Endothelial cell of umbilical vein (primary cell): Measurements from ENCODE around the gene IQGAP3. TPM values are rescaled to one million over a fixed set of nuclear protein-coding genes. Genes with fewer than 3 reads are reported as not detected.
"Not testable (repeated sequence)": the region's sequence is repeated elsewhere in the genome, so short reads cannot be mapped to it uniquely, and the experiment has no call there.

ENCODE experiments used
- BruUV-seq: library from RNA; stranded (reverse); fragments of 400-500 nt; replicated peaks from 2 replicates; lab custom pipeline; 2021; lab: Mats Ljungman, UMichigan
- CTCF ChIA-PET: fragments of 300-600, 350-600 bp; sonication (Branson Sonifier 250); formaldehyde crosslinking; loops from one replicate; lab custom pipeline; 2021; ENCODE audit warnings: antibody characterized with exemption, inconsistent platforms; lab: Charles Lee
- POLR2A ChIA-PET: fragments of 300-600, 350-600 bp; sonication (Branson Sonifier 250); formaldehyde crosslinking; loops from one replicate; lab custom pipeline; 2021; ENCODE audit warnings: antibody characterized with exemption, inconsistent platforms; lab: Charles Lee
- DNase-seq: peaks from one replicate; pipeline ENCODE4 v3.0.0-alpha.2; 2011; ENCODE audit warnings: low read depth, low spot score
- FAIRE-seq: peaks from 2 replicates; lab custom pipeline; 2011; peaks lifted over from hg19 to GRCh38; lab: Jason Lieb, UNC
- H2AFZ ChIP-seq: 2 replicates; pipeline ENCODE4 v1.6.0; 2012; ENCODE audit warnings: low read depth, low read length, control low read depth, inconsistent platforms
- H3K27ac ChIP-seq: 2 replicates; pipeline ENCODE4 v1.5.1; 2011; ENCODE audit warnings: low read depth, mild to moderate bottlenecking, control low read depth, low read length, moderate library complexity; ENCODE audit not compliant: insufficient read depth
- H3K27me3 ChIP-seq, 2 experiments: 2 replicates each; pipeline versions ENCODE4 v1.6.0 to v1.6.1; 2011; ENCODE audit warnings: low read length in 2 of 2, mixed read lengths in 1 of 2; ENCODE audit not compliant: control insufficient read depth in 2 of 2, insufficient read depth in 2 of 2
- H3K36me3 ChIP-seq, 2 experiments: 2 replicates in 1 of 2; 3 replicates in 1 of 2; pipeline ENCODE4 v1.5.1; 2011; ENCODE audit warnings: low read length in 2 of 2, mild to moderate bottlenecking in 1 of 2, moderate library complexity in 1 of 2; ENCODE audit not compliant: control insufficient read depth in 2 of 2, insufficient read depth in 2 of 2; ENCODE audit errors: extremely low read depth in 1 of 2
- H3K4me1 ChIP-seq: 3 replicates; pipeline ENCODE4 v1.5.1; 2011; ENCODE audit warnings: mild to moderate bottlenecking, low read length; ENCODE audit not compliant: control insufficient read depth, insufficient read depth; ENCODE audit errors: extremely low read depth
- H3K4me2 ChIP-seq: 2 replicates; pipeline ENCODE4 v1.6.1; 2011; ENCODE audit warnings: low read length, control low read depth, mixed read lengths; ENCODE audit not compliant: insufficient read depth
- H3K4me3 ChIP-seq, 3 experiments: fragments of 200-600 bp in 1 of 3; sonication (generic), shearing (Covaris generic) in 1 of 3; replicated peaks in 1 of 3; 2 replicates each; pipeline ENCODE4 v1.5.1; 2011 to 2016; ENCODE audit warnings: control low read depth in 3 of 3, low read length in 3 of 3, mild to moderate bottlenecking in 2 of 3, inconsistent platforms in 1 of 3, low read depth in 1 of 3, moderate library complexity in 1 of 3; ENCODE audit not compliant: insufficient read depth in 1 of 3
- H3K79me2 ChIP-seq: 2 replicates; pipeline ENCODE4 v1.6.0; 2012; ENCODE audit warnings: low read length, inconsistent platforms; ENCODE audit not compliant: control insufficient read depth, insufficient read depth
- H3K9ac ChIP-seq: replicated peaks from 2 replicates; pipeline ENCODE3; 2011; ENCODE audit warnings: low read length, control low read depth; ENCODE audit not compliant: insufficient read depth; ENCODE audit errors: extremely low read depth
- H3K9me1 ChIP-seq: replicated peaks from 3 replicates; pipeline ENCODE4 v1.6.0; 2011; ENCODE audit warnings: mild to moderate bottlenecking, low read length; ENCODE audit not compliant: control insufficient read depth, insufficient read depth; ENCODE audit errors: extremely low read depth
- H3K9me3 ChIP-seq: replicated peaks from 2 replicates; pipeline ENCODE4 v1.5.1; 2012; ENCODE audit warnings: low read length, inconsistent platforms; ENCODE audit not compliant: control insufficient read depth, insufficient read depth
- H4K20me1 ChIP-seq: replicated peaks from 2 replicates; pipeline ENCODE3; 2011; ENCODE audit warnings: mild to moderate bottlenecking, low read length; ENCODE audit not compliant: control insufficient read depth, insufficient read depth; ENCODE audit errors: extremely low read depth
- CTCF ChIP-seq, 2 donors: IDR thresholded peaks; 1 replicate in 1 of 2; 2 replicates in 1 of 2; pipeline ENCODE4 v1.5.1; 2011; ENCODE audit warnings: low read length in 2 of 2, mild to moderate bottlenecking in 2 of 2, moderate library complexity in 2 of 2, control low read depth in 1 of 2, inconsistent platforms in 1 of 2, low read depth in 1 of 2; ENCODE audit not compliant: insufficient read depth in 1 of 2; ENCODE audit errors: extremely low read depth in 1 of 2
- EZH2 ChIP-seq: IDR thresholded peaks from 2 replicates; pipeline ENCODE4 v1.6.1; 2012; ENCODE audit warnings: borderline replicate concordance, low read depth, mild to moderate bottlenecking, moderate library complexity, low read length, inconsistent platforms; ENCODE audit not compliant: severe bottlenecking
- FOS ChIP-seq: IDR thresholded peaks from 2 replicates; pipeline ENCODE4 v1.6.1; 2011; ENCODE audit warnings: mild to moderate bottlenecking, low read length, moderate library complexity, borderline replicate concordance; ENCODE audit not compliant: insufficient read depth
- GATA2 ChIP-seq: IDR thresholded peaks from 2 replicates; pipeline ENCODE4 v1.7.0; 2011; ENCODE audit warnings: low read depth, mild to moderate bottlenecking, moderate library complexity, mixed read lengths, low read length; ENCODE audit not compliant: insufficient read length, insufficient read depth
- JUN ChIP-seq: IDR thresholded peaks from 2 replicates; pipeline ENCODE4 v1.6.1; 2011; ENCODE audit warnings: borderline replicate concordance, low read depth; ENCODE audit not compliant: insufficient read length, insufficient read depth
- MAX ChIP-seq: IDR thresholded peaks from 2 replicates; pipeline ENCODE4 v1.6.1; 2011; ENCODE audit not compliant: insufficient read depth, insufficient read length
- MYC ChIP-seq: IDR thresholded peaks from one replicate; pipeline ENCODE4 v1.6.1; 2011; ENCODE audit warnings: mild to moderate bottlenecking, low read depth, low read length
- POLR2A ChIP-seq: IDR thresholded peaks from 2 replicates; pipeline ENCODE4 v1.6.1; 2012; ENCODE audit warnings: low read depth, mild to moderate bottlenecking, control low read depth, low read length
- POLR2AphosphoS5 ChIP-seq: IDR thresholded peaks from 2 replicates; pipeline ENCODE4 v1.6.1; 2012; ENCODE audit warnings: low read depth, mild to moderate bottlenecking, control low read depth, low read length, moderate library complexity; ENCODE audit not compliant: insufficient read depth
- dilution Hi-C: fragments of 300-500 bp; cut with MboI; formaldehyde crosslinking; loops from one replicate; pipeline ENCODE4 v1.15.0; 2019; ENCODE audit warnings: low sequenced_read_pairs; ENCODE audit not compliant: extremely low pct_ligation_motif_present
- intact Hi-C: fragments of 100-400 bp; cut with micrococcal nuclease; formaldehyde crosslinking; loops from one replicate; pipeline ENCODE4 v1.10.0; 2022
- polyA plus RNA-seq, 4 experiments: library from polyadenylated mRNA; depleted of rRNA in 3 of 4; stranded (reverse) in 3 of 4; unstranded in 1 of 4; fragments of >200 nt; gene quantifications; 2 replicates each; pipeline versions ENCODE4 v1.2.1 to v1.2.3, GENCODE V29; 2011 to 2012; ENCODE audit warnings: missing spikeins in 1 of 4
- total RNA-seq: library from RNA; stranded (reverse); gene quantifications from 2 replicates; pipeline ENCODE4 v1.2.3, GENCODE V29; 2021

Gene IQGAP3
- total and polyA plus RNA-seq, 2 donors (not counting 3 experiments of a cell fraction or from before 2014, with no cell fraction given) = 28.3 to 60.7 TPM

DNA sequence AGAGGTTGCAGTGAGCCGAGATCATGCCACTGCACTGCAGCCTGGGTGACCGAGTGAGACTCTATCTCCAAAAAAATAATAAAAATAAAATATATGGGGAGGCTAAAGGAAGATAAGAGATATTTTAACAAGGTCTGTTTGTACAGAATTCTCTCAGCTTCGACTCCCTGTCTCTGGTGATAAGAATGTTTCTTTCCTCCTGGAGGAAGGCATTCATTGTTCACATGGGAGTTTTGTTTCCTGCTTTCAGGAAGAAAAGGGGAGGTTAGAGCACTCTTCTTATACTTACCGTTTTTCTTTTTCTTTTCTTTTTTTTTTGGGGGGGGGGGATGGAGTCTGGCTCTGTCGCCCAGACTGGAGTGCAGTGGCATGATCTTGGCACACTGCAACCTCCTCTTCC, 17.2 kb upstream of the IQGAP3 start:
- CTCF ChIA-PET = interaction anchor here (0.7 to 9.3 kb wide), 5 partner anchors 11 to 204 kb away, joined by 3 to 104 read pairs (median 8); no protein-coding TSS in a partner anchor
- BruUV-seq = no TSS peak
- no peak overlapping the region for H2AFZ ChIP-seq
- H3K27ac ChIP-seq = no peak overlapping the region
- POLR2A ChIA-PET = interaction anchor here (0.6 to 1.0 kb wide), 2 partner anchors 10 to 133 kb away, joined by 4 to 5 read pairs; partner anchors contain the start of gene TTC24
- intact Hi-C loops (no loop called here), dilution Hi-C loops (no loop called here)
- peaks cover 0 to 7% of the 10 kb centered on the region in 2 experiments for H3K36me3 ChIP-seq
- TF ChIP-seq FOS (no peak), JUN (no peak), CTCF (IDR thresholded peaks at IDR 0.05; ENCODE audit: extremely low read depth in 1 of 2, insufficient read depth in 1 of 2, low read depth in 1 of 2, low read length in 2 of 2) (no peak), GATA2 (no peak), EZH2 (no peak), POLR2AphosphoS5 (no peak), MYC (no peak), MAX (no peak), POLR2A (no peak)
- H4K20me1 ChIP-seq = no peaks in the 10 kb centered on the region
- H3K79me2 ChIP-seq = peaks cover 5% of the 10 kb centered on the region
- FAIRE-seq = peak; percentile 66
- no peaks in the 10 kb centered on the region for H3K27me3 ChIP-seq
- no peak overlapping the region for H3K4me2 ChIP-seq
- no peak overlapping the region for H3K4me3 ChIP-seq
- H3K9ac ChIP-seq = no peak overlapping the region
- no peaks in the 10 kb centered on the region for H3K9me3 ChIP-seq
- no peaks in the 10 kb centered on the region for H3K9me1 ChIP-seq
- peak; percentile 85 for DNase-seq
- peaks cover 17% of the 10 kb centered on the region for H3K4me1 ChIP-seq

GRCh38 chr1:156587927-156588326, 15.6 kb upstream of the IQGAP3 start:
- H4K20me1 ChIP-seq, dilution Hi-C loops, H3K4me2 ChIP-seq, H3K36me3 ChIP-seq, H3K4me3 ChIP-seq, FAIRE-seq, H2AFZ ChIP-seq, DNase-seq, H3K9me3 ChIP-seq, BruUV-seq, intact Hi-C loops, POLR2A ChIA-PET, H3K27me3 ChIP-seq, H3K79me2 ChIP-seq, H3K27ac ChIP-seq, H3K9me1 ChIP-seq, H3K9ac ChIP-seq: not testable (repeated sequence)
- peaks cover 14% of the 10 kb centered on the region for H3K4me1 ChIP-seq
- CTCF ChIA-PET = interaction anchor here (2.0 to 9.3 kb wide), 2 partner anchors 16 to 21 kb away, joined by 8 to 104 read pairs; no protein-coding TSS in a partner anchor
